HepG2 (cell line): ENCODE data around the gene ANKHD1. TPM values are rescaled to one million over a fixed set of nuclear protein-coding genes. Genes with fewer than 3 reads are reported as not detected.

Source experiments
- ATAC-seq: fragments of 200-7000 bp; cut with Tn5 transposase; 3 replicates; pipeline ENCODE4 v1.9.1; 2020; ENCODE audit warnings: mild to moderate bottlenecking, moderate library complexity
- BruUV-seq: library from RNA; stranded (reverse); fragments of 400-500 nt; replicated peaks from 2 replicates; lab custom pipeline; 2021; lab: Mats Ljungman, UMichigan
- CTCF ChIA-PET: fragments of 300-600 bp; formaldehyde crosslinking; extraction: SDS; loops from one replicate; lab custom pipeline; 2021; ENCODE audit warnings: low total read pairs, inconsistent platforms, low intra/inter-chr PET ratio; lab: Yijun Ruan, JAX
- POLR2A ChIA-PET: fragments of 350-600 bp; sonication (Branson Sonifier 250); formaldehyde crosslinking; loops from one replicate; lab custom pipeline; 2020; ENCODE audit warnings: antibody characterized with exemption, inconsistent platforms; lab: Yijun Ruan, JAX
- DNase-seq: peaks from one replicate; pipeline ENCODE4 v3.0.0-alpha.2; 2015; ENCODE audit warnings: low spot score
- FAIRE-seq: peaks from 3 replicates; lab custom pipeline; 2011; peaks lifted over from hg19 to GRCh38; lab: Jason Lieb, UNC
- H2AFZ ChIP-seq: one replicate; pipeline ENCODE4 v1.6.1; 2011; ENCODE audit warnings: low read length, inconsistent platforms
- H3K27ac ChIP-seq: fragments of 300-600 bp; 3 replicates; pipeline ENCODE4 v1.8.0; 2011; ENCODE audit warnings: mixed run types, mild to moderate bottlenecking, mixed read lengths, low read length, inconsistent platforms; ENCODE audit not compliant: insufficient read depth; ENCODE audit errors: extremely low read length
- H3K27me3 ChIP-seq, 2 experiments: fragments of 200-600 bp in 1 of 2; 2 replicates in 1 of 2; 3 replicates in 1 of 2; pipeline versions ENCODE4 v1.6.0 to v1.8.0; 2011; ENCODE audit warnings: low read length in 2 of 2, mild to moderate bottlenecking in 2 of 2, moderate library complexity in 2 of 2, inconsistent platforms in 1 of 2; ENCODE audit not compliant: insufficient read depth in 2 of 2, control insufficient read depth in 1 of 2
- H3K36me3 ChIP-seq, 2 experiments: fragments of 200-600 bp in 1 of 2; replicated peaks in 1 of 2; 2 replicates in 1 of 2; 3 replicates in 1 of 2; pipeline versions ENCODE4 v1.5.1 to v1.8.0; 2011; ENCODE audit warnings: low read length in 2 of 2, inconsistent platforms in 1 of 2; ENCODE audit not compliant: insufficient read depth in 2 of 2, control insufficient read depth in 1 of 2
- H3K4me1 ChIP-seq: 2 replicates; pipeline ENCODE4 v1.5.1; 2012; ENCODE audit warnings: low read length, inconsistent platforms; ENCODE audit not compliant: insufficient read depth
- H3K4me2 ChIP-seq: 2 replicates; pipeline ENCODE4 v1.6.0; 2011; ENCODE audit warnings: low read depth, low read length, inconsistent platforms
- H3K4me3 ChIP-seq, 3 experiments: fragments of 200-600 bp in 1 of 3; sonication (generic), shearing (Covaris generic) in 1 of 3; replicated peaks in 1 of 3; 2 replicates each; pipeline ENCODE4 v1.5.1; 2011 to 2016; ENCODE audit warnings: low read length in 3 of 3, inconsistent platforms in 2 of 3, low read depth in 2 of 3, mild to moderate bottlenecking in 2 of 3, control low read depth in 1 of 3, mixed read lengths in 1 of 3; ENCODE audit not compliant: insufficient read depth in 1 of 3
- H3K79me2 ChIP-seq: one replicate; pipeline ENCODE4 v1.6.1; 2011; ENCODE audit warnings: low read length, inconsistent platforms; ENCODE audit not compliant: insufficient read depth
- H3K9ac ChIP-seq: 2 replicates; pipeline ENCODE4 v1.6.0; 2011; ENCODE audit warnings: mild to moderate bottlenecking, low read depth, low read length, inconsistent platforms; ENCODE audit not compliant: insufficient read depth
- H3K9me3 ChIP-seq: 2 replicates; pipeline ENCODE4 v1.5.1; 2012; ENCODE audit warnings: mild to moderate bottlenecking, low read length
- H4K20me1 ChIP-seq: 2 replicates; pipeline ENCODE4 v1.6.0; 2011; ENCODE audit warnings: inconsistent platforms, mild to moderate bottlenecking, low read length, moderate library complexity; ENCODE audit not compliant: insufficient read depth
- HNF4A ChIP-seq: sonication (generic); formaldehyde crosslinking; IDR thresholded peaks from 2 replicates; pipeline ENCODE4 v1.4.0; 2020; ENCODE audit warnings: missing genetic modification reagents
- MAFK ChIP-seq, 2 experiments: IDR thresholded peaks in 1 of 2; conservative IDR thresholded peaks in 1 of 2; 2 replicates each; pipeline ENCODE4 v1.6.1; 2011; ENCODE audit warnings: improper control_type of control experiment in 2 of 2, low read length in 2 of 2
- MLLT10 ChIP-seq: sonication (generic); formaldehyde crosslinking; IDR thresholded peaks from 2 replicates; pipeline ENCODE4 v1.4.0; 2020; ENCODE audit warnings: missing genetic modification reagents
- PLRG1 ChIP-seq: fragments of 450-650 bp; conservative IDR thresholded peaks from 2 replicates; pipeline ENCODE4 v1.6.1; 2016
- RBM39 ChIP-seq: fragments of 200-400 bp; formaldehyde crosslinking; IDR thresholded peaks from one replicate; pipeline ENCODE4 v1.6.1; 2018; ENCODE audit warnings: antibody characterized with exemption, mild to moderate bottlenecking, low read depth, low read length; ENCODE audit not compliant: poor library complexity, severe bottlenecking
- SIX1 ChIP-seq: sonication (generic); formaldehyde crosslinking; IDR thresholded peaks from 2 replicates; pipeline ENCODE4 v1.4.0; 2020; ENCODE audit warnings: missing genetic modification reagents, borderline replicate concordance
- XBP1 ChIP-seq: sonication (generic); formaldehyde crosslinking; IDR thresholded peaks from 2 replicates; pipeline ENCODE4 v1.5.0; 2020; ENCODE audit warnings: missing genetic modification reagents
- ZBTB37 ChIP-seq: sonication (generic); formaldehyde crosslinking; IDR thresholded peaks from 2 replicates; pipeline ENCODE4 v1.4.0; 2020; ENCODE audit warnings: mild to moderate bottlenecking, missing genetic modification reagents
- ZBTB40 ChIP-seq, 2 experiments: fragments of 450-650 bp in 1 of 2; sonication (generic) in 1 of 2; formaldehyde crosslinking in 1 of 2; IDR thresholded peaks; 2 replicates each; pipeline versions ENCODE4 v1.6.1 to v1.8.0; 2016 to 2022; ENCODE audit warnings: antibody characterized with exemption in 1 of 2, mild to moderate bottlenecking in 1 of 2, missing genetic modification reagents in 1 of 2
- ZBTB8A ChIP-seq: sonication (generic); formaldehyde crosslinking; IDR thresholded peaks from 2 replicates; pipeline ENCODE4 v1.4.0; 2020; ENCODE audit warnings: mild to moderate bottlenecking, low read depth, missing genetic modification reagents, borderline replicate concordance
- ZNF382 ChIP-seq: sonication (generic); formaldehyde crosslinking; IDR thresholded peaks from 2 replicates; pipeline ENCODE4 v1.5.0; 2020; ENCODE audit warnings: missing genetic modification reagents, mild to moderate bottlenecking, borderline replicate concordance
- ZNF660 ChIP-seq: sonication (generic); formaldehyde crosslinking; IDR thresholded peaks from 2 replicates; pipeline ENCODE4 v1.5.1; 2020; ENCODE audit warnings: mild to moderate bottlenecking, low read depth, missing genetic modification reagents, borderline replicate concordance
- ZNF678 ChIP-seq: sonication (generic); formaldehyde crosslinking; IDR thresholded peaks from 2 replicates; pipeline ENCODE4 v1.4.0; 2020; ENCODE audit warnings: mild to moderate bottlenecking, missing genetic modification reagents
- ZNF740 ChIP-seq: sonication (generic); formaldehyde crosslinking; IDR thresholded peaks from 2 replicates; pipeline ENCODE4 v1.4.0; 2020; ENCODE audit warnings: missing genetic modification reagents
- WGBS: methylation state at CpG from one replicate; pipeline ENCODE4 v1.1.6; 2017; ENCODE audit warnings: low lambda C conversion rate; 5-methylcytosine and 5-hydroxymethylcytosine counted together
- in situ Hi-C: cut with HindIII; loops from 2 replicates; pipeline ENCODE4 v1.10.0; 2017; ENCODE audit warnings: low pct_unique_long_range_greater_than_20kb; ENCODE audit not compliant: extremely low pct_ligation_motif_present
- intact Hi-C: fragments of 100-400 bp; cut with micrococcal nuclease; formaldehyde crosslinking; loops from one replicate; pipeline ENCODE4 v1.10.0; 2022; ENCODE audit not compliant: unreplicated experiment
- polyA plus RNA-seq, 8 experiments: library from polyadenylated mRNA; depleted of rRNA in 3 of 8; stranded (reverse) in 7 of 8; unstranded in 1 of 8; fragments of >200 nt; fragmentation: Illumina TruSeq in 4 of 8; extraction: Trizol in 4 of 8; gene quantifications; 2 replicates each; pipeline versions ENCODE4 v1.2.1 to v1.2.3, GENCODE V29; 2011 to 2016; ENCODE audit warnings: low read depth in 4 of 8, missing spikeins in 1 of 8, mixed read lengths in 1 of 8; ENCODE audit not compliant: insufficient read depth in 1 of 8
- total RNA-seq, 5 experiments: library from RNA; depleted of rRNA; stranded (reverse); fragments of >200 nt; fragmentation: Illumina TruSeq; extraction: Trizol; gene quantifications; 2 replicates each; pipeline ENCODE4 v1.2.3, GENCODE V29; 2016; ENCODE audit warnings: low read depth in 1 of 5

ANKHD1 gene
- total and polyA plus RNA-seq, 2 of the 13 experiments (the other 11 are each of a cell fraction or from before 2014, with no cell fraction given) = 69.9 to 82.0 TPM

- ATAC-seq (no peak), DNase-seq (no peak), FAIRE-seq (no peak)
- Histone ChIP-seq H3K9ac (no peak overlapping the region), H3K36me3 (no peaks in the 10 kb centered on the region), H3K27me3 (no peaks in the 10 kb centered on the region), H3K79me2 (no peaks in the 10 kb centered on the region), H3K4me2 (no peak overlapping the region), H3K9me3 (no peaks in the 10 kb centered on the region), H2AFZ (no peak overlapping the region), H4K20me1 (no peaks in the 10 kb centered on the region), H3K4me1 (peaks cover 48% of the 10 kb centered on the region), H3K4me3 (no peak overlapping the region), H3K27ac (no peak overlapping the region)
- intact Hi-C loops (no loop called here), in situ Hi-C loops (no loop called here)
- CTCF ChIA-PET = no interaction called here
- POLR2A ChIA-PET = interaction anchor here (2.4 kb wide), 1 partner anchor 10 kb away, joined by 17 read pairs; the partner anchor contains the start of gene HBEGF
- WGBS = 41% methylated on average over 7 of the region's 7 CpGs
- no TSS peak for BruUV-seq
- TF ChIP-seq HNF4A (CRISPR knock-in tag) (no peak), ZBTB8A (CRISPR knock-in tag) (no peak), SIX1 (CRISPR knock-in tag) (no peak), RBM39 (no peak), ZNF382 (CRISPR knock-in tag) (no peak), MAFK (conservative IDR thresholded peaks at IDR 0.05 in 1 of 2, IDR thresholded peaks at IDR 0.05 in 1 of 2; ENCODE audit: low read length in 2 of 2) (no peak), MLLT10 (CRISPR knock-in tag) (no peak), PLRG1 (no peak), ZNF740 (CRISPR knock-in tag) (no peak), XBP1 (CRISPR knock-in tag) (no peak), ZBTB40 (IDR thresholded peaks at IDR 0.05) (no peak), ZBTB40 (CRISPR knock-in tag; IDR thresholded peaks at IDR 0.05) (no peak), ZNF660 (CRISPR knock-in tag) (no peak), ZBTB37 (no peak), ZNF678 (CRISPR knock-in tag) (no peak)
Measured at GRCh38 chr5:140355546-140355945, 46.1 kb upstream of the ANKHD1 start.
